HG03520 (cell line): Measurements from ENCODE around the gene NUDT22.
"Not testable (repeated sequence)": the region's sequence is repeated elsewhere in the genome, so short reads cannot be mapped to it uniquely, and the experiment has no call there.

ENCODE experiments used
- ATAC-seq: cut with Tn5 transposase; IDR thresholded peaks from one replicate; pipeline ENCODE4 v1.9.1; 2021; ENCODE audit warnings: mild to moderate bottlenecking, moderate library complexity; ENCODE audit not compliant: unreplicated experiment

Gene NUDT22

GRCh38 chr11:64241491-64242374, 15.7 kb downstream of the NUDT22 start:
- ATAC-seq, result peak; percentile 61

DNA sequence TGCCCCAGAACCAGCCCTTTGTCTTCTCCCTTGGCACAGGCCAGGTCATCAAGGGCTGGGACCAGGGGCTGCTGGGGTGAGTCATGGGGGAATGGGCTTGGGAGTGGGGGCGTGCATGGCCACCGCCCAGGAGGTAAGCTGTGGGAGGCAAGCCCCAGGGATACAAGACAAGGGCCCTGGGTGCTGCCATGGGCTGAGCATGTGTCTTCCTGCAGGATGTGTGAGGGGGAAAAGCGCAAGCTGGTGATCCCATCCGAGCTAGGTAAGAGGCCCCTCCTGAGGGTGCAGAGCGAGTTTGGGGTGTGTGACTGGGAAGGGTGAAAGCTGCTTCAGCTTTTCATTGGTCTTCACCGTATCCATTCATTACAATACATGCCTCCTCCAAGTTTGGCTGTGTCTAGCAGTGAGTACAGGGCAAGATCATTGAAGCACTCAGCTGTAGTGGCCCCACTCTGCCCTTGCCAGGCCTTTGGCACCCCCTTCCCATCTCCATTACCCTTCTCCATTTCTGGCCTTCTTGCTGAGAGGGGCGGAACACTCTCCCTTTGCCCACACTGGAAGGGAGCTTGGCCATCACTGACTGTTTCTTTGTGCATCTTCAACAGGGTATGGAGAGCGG, 17.3 kb downstream of the NUDT22 start:
- ATAC-seq, result no peak

DNA sequence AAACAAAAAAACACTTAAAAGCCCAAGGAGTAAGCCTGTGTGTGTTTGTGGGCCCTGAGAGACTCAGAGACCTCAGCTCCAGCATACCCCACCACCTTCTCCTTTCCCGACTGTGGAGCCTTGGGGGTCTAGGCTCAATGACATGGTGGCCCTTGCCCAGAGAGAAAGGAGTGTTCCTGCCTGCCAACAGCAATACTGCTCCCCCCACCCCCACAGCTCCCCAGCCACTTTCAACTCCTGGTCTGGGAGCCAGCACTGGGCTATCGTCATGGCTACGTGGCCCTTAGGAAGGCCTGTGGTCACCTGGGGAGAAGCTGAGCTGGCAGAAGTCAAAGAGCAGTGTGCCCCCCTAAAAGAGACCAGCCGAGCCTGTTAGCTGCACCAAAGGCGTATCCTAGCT, 18.0 kb downstream of the NUDT22 start:
- ATAC-seq, result no peak

DNA sequence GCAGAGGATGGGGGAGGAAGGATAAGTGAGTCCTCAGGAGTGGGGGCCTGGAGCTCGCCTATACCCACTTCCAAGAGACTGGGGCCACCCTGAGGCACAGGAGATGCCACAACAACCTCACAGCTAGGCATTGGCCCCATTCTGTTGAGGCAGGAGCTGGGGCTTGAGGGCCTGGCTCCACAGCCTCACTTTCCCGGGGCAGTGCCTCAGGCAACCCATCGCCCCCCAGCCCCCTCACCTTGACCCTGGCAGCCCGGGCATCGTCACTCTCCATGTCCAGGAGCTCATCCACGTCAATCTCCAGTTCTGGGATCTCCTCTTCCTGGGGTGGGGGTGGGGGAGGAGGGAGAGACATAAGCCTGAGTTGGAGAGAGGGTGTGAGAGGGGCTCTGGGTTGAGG, 18.9 kb downstream of the NUDT22 start:
- ATAC-seq, result no peak

DNA sequence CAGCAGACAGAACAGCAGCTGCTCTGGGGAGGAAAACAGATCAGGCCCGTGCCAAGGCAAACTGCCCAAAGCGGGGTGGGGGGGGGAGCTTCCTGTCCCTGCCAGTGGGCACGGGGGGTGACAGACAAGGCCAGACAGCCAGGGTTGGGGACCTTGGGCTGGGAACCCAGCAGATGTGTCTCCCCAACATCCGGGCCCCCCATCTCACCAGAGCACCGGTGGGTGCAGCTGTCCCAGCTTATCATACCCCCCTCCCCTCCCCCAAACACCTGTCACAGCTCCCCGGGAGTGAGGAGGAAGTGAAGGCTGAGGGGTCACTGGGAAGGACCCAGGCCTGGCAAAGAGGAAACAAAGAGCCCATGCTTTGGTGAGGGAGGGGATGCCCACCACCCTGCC, 19.3 kb downstream of the NUDT22 start:
- no peak for ATAC-seq

GRCh38 chr11:64245797-64246620, 19.9 kb downstream of the NUDT22 start:
- ATAC-seq, result no peak

GRCh38 chr11:64246621-64246870, 20.5 kb downstream of the NUDT22 start:
- ATAC-seq, result not testable (repeated sequence)

DNA sequence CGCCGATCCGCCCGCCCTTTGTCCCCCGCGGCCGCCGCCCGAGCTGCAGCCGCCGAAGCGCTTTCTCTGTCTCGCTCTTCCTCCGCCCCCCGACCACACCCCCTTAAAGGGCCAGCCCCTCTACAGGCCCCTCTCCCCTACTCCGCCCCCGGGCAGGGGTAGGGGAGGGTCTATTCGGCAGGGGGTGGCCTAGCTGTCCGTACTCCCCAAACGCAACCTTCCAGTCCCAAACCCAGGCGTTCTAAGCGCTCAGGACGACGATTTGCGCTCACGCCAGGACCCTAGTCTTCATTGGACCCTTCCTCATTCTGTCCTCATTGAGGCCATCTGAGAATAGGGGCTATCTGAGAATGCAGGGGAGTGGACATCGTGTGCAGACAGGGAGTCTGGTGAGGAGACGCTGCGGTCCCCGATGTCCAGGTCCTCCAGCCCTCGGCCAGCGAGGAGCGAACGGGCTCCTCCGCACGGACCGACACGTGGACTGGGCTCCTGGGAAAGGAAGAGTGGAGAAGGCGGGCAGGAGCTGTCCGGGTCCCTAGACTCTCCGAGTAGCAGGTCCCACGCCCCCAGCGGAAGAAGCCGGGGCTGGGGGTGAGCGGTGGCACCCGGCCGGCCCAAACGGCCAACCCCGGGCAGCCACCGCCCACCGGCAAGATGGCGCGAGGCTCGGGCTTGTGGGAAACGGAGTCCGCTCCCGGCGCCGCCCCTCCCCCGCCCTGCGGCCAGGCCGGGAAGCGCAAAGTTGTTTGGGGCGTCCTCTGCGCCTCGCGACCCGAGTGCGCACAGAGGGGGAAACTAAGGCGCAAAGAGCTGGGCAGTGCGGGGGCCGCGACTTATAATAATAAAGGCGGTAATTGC, 21.0 kb downstream of the NUDT22 start, which contains the start of gene PPP1R14B:
TSS of gene PPP1R14B (minus strand) at position 73 of the 858 bp plus-strand sequence. CDS start 270 bp downstream, outside the sequence.
- peak; percentile 33 for ATAC-seq

DNA sequence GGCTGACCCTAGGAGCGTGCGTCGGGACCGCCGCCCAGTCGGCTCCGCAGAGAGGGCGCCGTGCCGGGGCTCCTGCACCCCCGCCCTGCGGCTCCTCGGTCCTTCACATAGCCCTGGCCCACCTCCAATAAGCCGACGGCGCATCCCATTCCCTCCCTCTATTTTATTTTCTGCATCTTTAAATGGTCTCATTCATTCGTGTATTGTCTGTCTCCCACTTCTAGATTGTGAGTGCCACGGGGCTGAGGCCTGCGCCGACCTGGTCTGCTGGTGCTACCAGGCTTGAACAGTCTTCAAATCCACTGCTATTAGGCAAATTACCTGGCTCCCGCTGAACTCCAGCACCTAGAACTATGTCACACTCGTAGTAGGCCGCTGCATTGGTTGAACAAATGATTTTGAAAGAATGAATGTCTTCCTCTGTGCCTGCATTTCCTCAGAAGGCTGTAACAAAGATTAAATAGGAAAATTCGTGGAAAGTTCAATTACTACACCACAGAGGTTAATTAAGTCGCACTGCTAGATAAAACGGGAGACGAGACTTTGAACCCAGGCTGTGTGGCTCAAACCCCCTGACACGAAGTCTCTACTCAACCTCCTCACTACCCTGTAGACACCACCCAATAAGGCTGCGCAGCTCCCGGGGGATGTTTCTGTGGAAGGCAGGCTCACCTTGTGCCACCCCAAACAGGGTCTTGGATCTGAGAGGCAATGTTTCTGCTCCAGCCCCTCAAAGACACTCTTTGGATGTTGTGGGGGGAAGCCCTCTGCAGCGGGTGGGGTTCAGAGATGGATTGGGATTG, 21.9 kb downstream of the NUDT22 start:
- no peak for ATAC-seq

DNA sequence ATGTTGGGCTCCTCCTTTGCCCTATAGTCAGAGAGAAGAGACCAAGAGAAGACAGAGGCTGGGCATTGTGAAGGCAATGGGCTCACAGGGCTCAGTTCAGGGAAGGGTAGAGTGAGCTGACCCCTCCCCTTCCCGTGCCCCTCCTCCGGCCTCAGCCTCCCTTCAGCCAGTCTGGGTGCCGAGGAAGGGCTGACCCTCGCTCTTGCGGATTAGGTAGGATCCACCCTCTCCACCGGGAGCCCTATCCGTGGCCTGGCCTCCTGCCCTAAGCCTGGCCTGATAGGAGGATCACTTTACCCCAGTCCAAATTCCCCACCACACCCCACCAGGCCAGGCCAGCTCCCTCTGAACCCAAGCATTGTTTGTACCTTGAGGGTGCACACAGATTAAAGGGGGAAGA, 22.5 kb downstream of the NUDT22 start:
- ATAC-seq, result no peak

GRCh38 chr11:64249038-64249437, 23.0 kb downstream of the NUDT22 start:
- ATAC-seq, result no peak

GRCh38 chr11:64249563-64250414, 23.7 kb downstream of the NUDT22 start:
- no peak for ATAC-seq

DNA sequence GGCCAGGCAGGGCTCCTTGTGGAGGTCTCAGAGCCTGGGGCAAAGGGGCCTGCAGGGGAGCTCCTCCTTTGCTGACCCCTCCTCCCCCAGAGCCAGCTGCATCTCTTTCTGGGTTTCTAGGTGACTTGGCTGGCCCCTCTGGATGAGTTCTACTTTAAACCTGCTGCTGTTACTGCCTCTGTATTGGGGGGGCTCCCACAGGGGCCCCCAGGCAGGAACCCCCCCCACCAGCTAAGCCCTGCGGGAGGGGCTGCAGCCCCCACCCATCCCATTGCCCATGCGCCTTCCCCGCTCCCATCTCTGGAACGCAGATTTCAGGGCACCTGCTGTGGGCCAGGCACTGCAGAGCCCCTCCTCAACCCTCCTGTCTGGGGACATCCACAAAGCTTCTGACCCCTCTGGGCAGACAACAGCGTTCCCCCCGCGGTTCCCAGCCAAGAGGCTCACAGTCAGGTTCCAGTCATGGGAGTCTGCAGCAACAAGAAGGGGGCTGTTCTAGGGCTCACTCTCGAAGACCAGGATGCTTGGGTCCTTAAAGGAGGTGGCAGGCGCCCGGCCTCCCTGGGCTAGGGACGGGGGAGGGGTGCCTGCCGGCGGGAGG, 24.4 kb downstream of the NUDT22 start:
- ATAC-seq, result no peak

DNA sequence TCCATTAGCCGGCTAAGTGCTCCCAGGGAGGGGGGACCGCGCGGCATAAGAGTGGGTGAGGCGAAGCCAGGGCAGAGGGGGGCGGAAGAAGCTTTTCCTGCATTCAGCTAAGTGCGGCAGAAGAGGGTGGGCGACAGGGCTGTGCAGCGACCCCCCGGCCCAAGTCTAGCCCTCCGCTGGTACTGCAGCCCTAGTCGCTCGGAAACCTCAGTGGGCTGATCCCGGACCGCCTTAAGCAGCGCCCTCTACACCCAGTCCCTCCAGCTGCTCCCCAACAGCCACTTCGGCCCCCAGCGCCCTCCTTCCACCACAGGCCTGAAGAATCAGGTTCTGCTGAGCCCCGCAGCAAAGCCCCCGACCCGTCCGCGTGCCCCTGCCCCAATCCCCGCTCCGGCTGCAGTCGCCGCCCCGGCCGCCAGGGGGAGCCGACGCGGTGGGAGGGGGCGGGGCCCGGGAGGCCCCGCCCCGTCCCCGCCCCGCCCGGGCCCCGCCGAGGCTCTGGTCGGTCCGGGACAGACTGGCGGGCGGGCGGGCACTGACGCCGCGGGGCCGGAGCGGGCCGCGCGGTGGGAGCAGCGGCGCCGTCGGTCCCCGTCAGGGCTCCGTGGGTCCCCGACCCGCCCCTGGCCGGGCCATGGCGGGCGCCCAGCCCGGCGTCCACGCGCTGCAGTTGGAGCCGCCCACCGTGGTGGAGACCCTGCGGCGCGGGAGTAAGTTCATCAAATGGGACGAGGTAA, 25.1 kb downstream of the NUDT22 start, which contains the start of gene PLCB3:
TSS of gene PLCB3 (plus strand) at position 515 of the 737 bp plus-strand sequence. CDS start at position 635, 120 bp downstream.
- ATAC-seq, result no peak

- ATAC-seq, result no peak
Measured at GRCh38 chr11:64251753-64252002, 25.6 kb downstream of the NUDT22 start.

DNA sequence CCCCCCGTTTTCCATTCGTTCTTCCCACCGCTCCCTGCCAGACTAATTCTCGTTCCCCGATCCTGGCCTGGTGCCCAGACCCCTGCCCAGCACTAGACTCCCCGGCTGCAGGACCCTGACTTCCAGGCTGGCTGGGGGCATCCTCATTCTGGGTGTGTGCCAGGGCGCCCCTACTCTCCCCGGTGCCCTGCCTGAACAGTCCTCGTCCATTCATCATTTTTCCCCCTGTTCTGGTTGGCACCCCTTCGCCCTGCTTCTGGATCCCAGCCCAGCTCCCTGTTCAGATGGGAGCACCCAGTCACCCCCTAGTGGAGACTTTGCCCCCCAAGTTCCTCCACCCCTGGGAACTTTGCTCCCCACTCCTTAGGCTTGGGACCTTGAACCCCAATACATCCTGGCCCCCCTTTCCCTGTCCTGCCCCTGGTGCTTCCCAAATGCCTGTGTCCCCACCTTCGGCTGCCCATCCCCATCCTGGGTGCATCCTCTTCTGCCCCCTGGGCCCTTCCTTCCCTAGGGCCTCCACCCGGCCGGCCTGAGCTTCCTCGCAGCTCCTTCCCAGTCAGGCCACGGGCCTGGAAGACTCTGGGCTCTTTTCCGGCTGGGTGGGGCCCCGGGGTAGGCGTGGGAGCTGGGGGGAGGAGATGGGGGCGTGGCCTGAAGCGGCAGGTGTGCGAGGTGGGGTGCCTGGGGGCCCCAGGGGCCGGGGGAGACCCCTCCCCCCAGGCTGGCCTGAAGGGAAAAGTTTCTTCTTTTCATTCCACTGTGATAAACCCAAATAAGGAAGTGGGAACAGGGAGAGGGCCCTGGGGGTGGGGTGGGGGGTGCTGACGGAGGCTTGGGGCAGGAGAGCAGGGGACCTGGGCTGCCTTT, 26.2 kb downstream of the NUDT22 start:
- no peak for ATAC-seq

GRCh38 chr11:64253043-64253442, 27.0 kb downstream of the NUDT22 start:
- ATAC-seq, result no peak
